Measurements from ENCODE around the gene CHMP4A.

CHMP4A gene

GRCh38 chr14:24178399-24179178 lies 34.7 kb downstream of the CHMP4A start:
- DNase-seq (ENCODE audit: low read depth), result no peak
- H3K4me3 ChIP-seq (ENCODE audit: low read length), result no peak overlapping the region
- TF ChIP-seq CTCF (conservative IDR thresholded peaks at IDR 0.05; ENCODE audit: low read length), result no peak

GRCh38 chr14:24177891-24178290 lies 35.4 kb downstream of the CHMP4A start:
- no peak overlapping the region for H3K4me3 ChIP-seq (ENCODE audit: low read length)
- no peak for TF ChIP-seq CTCF (conservative IDR thresholded peaks at IDR 0.05; ENCODE audit: low read length)
- no peak for DNase-seq (ENCODE audit: low read depth)

GRCh38 chr14:24177041-24177825 lies 36.1 kb downstream of the CHMP4A start:
- H3K4me3 ChIP-seq (ENCODE audit: low read length), result no peak overlapping the region
- TF ChIP-seq CTCF (conservative IDR thresholded peaks at IDR 0.05; ENCODE audit: low read length), result no peak
- DNase-seq (ENCODE audit: low read depth), result no peak

GRCh38 chr14:24176599-24176998 lies 36.7 kb downstream of the CHMP4A start:
- TF ChIP-seq CTCF (conservative IDR thresholded peaks at IDR 0.05; ENCODE audit: low read length), result no peak
- no peak for DNase-seq (ENCODE audit: low read depth)
- H3K4me3 ChIP-seq (ENCODE audit: low read length), result no peak overlapping the region

GRCh38 chr14:24172871-24173281 lies 40.4 kb downstream of the CHMP4A start:
- no peak for DNase-seq (ENCODE audit: low read depth)
- H3K4me3 ChIP-seq (ENCODE audit: low read length), result no peak overlapping the region
- TF ChIP-seq CTCF (conservative IDR thresholded peaks at IDR 0.05; ENCODE audit: low read length), result no peak

- no peak overlapping the region for H3K4me3 ChIP-seq (ENCODE audit: low read length)
- DNase-seq (ENCODE audit: low read depth), result no peak
- TF ChIP-seq CTCF (conservative IDR thresholded peaks at IDR 0.05; ENCODE audit: low read length), result no peak
These were observed 40.9 kb downstream of the CHMP4A start for GRCh38 chr14:24172261-24172860.

Measured in AG10803 (cell line).